Keratinocyte (primary cell): ENCODE measurements around the gene CGB2. TPM values are rescaled to one million over a fixed set of nuclear protein-coding genes. Genes with fewer than 3 reads are reported as not detected.
"Not testable (repeated sequence)": the region's sequence is repeated elsewhere in the genome, so short reads cannot be mapped to it uniquely, and the experiment has no call there.

Experiments
- DNase-seq: peaks from one replicate; pipeline ENCODE4 v3.0.0-alpha.2; 2011; ENCODE audit warnings: low read depth, missing footprints, low spot score
- FAIRE-seq: peaks from 2 replicates; lab custom pipeline; 2011; peaks lifted over from hg19 to GRCh38; lab: Jason Lieb, UNC
- H2AFZ ChIP-seq: 2 replicates; pipeline ENCODE4 v1.6.0; 2012; ENCODE audit warnings: low read length, control low read depth, inconsistent platforms; ENCODE audit not compliant: control insufficient read depth
- H3K27ac ChIP-seq: 2 replicates; pipeline ENCODE4 v1.5.1; 2011; ENCODE audit warnings: low read length; ENCODE audit not compliant: control insufficient read depth, insufficient read depth
- H3K27me3 ChIP-seq: 3 replicates; pipeline ENCODE4 v1.6.0; 2011; ENCODE audit warnings: low read length; ENCODE audit not compliant: control insufficient read depth, insufficient read depth; ENCODE audit errors: extremely low read depth
- H3K36me3 ChIP-seq, 2 experiments: 2 replicates in 1 of 2; 3 replicates in 1 of 2; pipeline ENCODE4 v1.5.1; 2011; ENCODE audit warnings: low read length in 2 of 2, mild to moderate bottlenecking in 1 of 2; ENCODE audit not compliant: control insufficient read depth in 2 of 2, insufficient read depth in 2 of 2; ENCODE audit errors: extremely low read depth in 1 of 2
- H3K4me1 ChIP-seq: 3 replicates; pipeline ENCODE4 v1.5.1; 2011; ENCODE audit warnings: low read length; ENCODE audit not compliant: control insufficient read depth, insufficient read depth; ENCODE audit errors: extremely low read depth
- H3K4me2 ChIP-seq: 3 replicates; pipeline ENCODE4 v1.6.0; 2011; ENCODE audit warnings: low read depth, low read length; ENCODE audit not compliant: control insufficient read depth, insufficient read depth; ENCODE audit errors: extremely low read depth
- H3K4me3 ChIP-seq, 3 experiments: fragments of 200-600 bp in 1 of 3; sonication (generic) in 1 of 3; 2 replicates in 2 of 3; 3 replicates in 1 of 3; pipeline ENCODE4 v1.5.1; 2011 to 2016; ENCODE audit warnings: low read length in 3 of 3, mild to moderate bottlenecking in 3 of 3, control low read depth in 2 of 3, inconsistent platforms in 1 of 3, low read depth in 1 of 3, mixed read lengths in 1 of 3, mixed run types in 1 of 3, moderate library complexity in 1 of 3; ENCODE audit not compliant: control insufficient read depth in 2 of 3, insufficient read depth in 2 of 3; ENCODE audit errors: extremely low read depth in 1 of 3
- H3K79me2 ChIP-seq: 2 replicates; pipeline ENCODE4 v1.6.0; 2012; ENCODE audit warnings: low read length; ENCODE audit not compliant: control insufficient read depth, insufficient read depth
- H3K9ac ChIP-seq: 3 replicates; pipeline ENCODE4 v1.6.0; 2011; ENCODE audit warnings: low read length; ENCODE audit not compliant: control insufficient read depth, insufficient read depth; ENCODE audit errors: extremely low read depth
- H3K9me1 ChIP-seq: 3 replicates; pipeline ENCODE4 v1.6.0; 2011; ENCODE audit warnings: low read length; ENCODE audit not compliant: control insufficient read depth, insufficient read depth; ENCODE audit errors: extremely low read depth
- H3K9me3 ChIP-seq: 2 replicates; pipeline ENCODE4 v1.5.1; 2012; ENCODE audit warnings: low read depth, low read length; ENCODE audit not compliant: control insufficient read depth
- H4K20me1 ChIP-seq: 3 replicates; pipeline ENCODE4 v1.6.0; 2011; ENCODE audit warnings: low read length; ENCODE audit not compliant: control insufficient read depth, insufficient read depth; ENCODE audit errors: extremely low read depth
- dilution Hi-C: fragments of 300-500 bp; cut with MboI; formaldehyde crosslinking; loops from one replicate; pipeline ENCODE4 v1.7.0; 2020; ENCODE audit warnings: low sequenced_read_pairs; ENCODE audit not compliant: extremely low pct_ligation_motif_present
- polyA plus RNA-seq, 5 experiments: library from polyadenylated mRNA; depleted of rRNA in 3 of 5; stranded (reverse) in 3 of 5; stranded (forward) in 1 of 5; unstranded in 1 of 5; fragments of >200 nt; gene quantifications; 1 replicate in 1 of 5; 2 replicates in 3 of 5; 3 replicates in 1 of 5; pipeline versions ENCODE4 v1.2.1 to v1.2.3, GENCODE V29; 2011 to 2012; ENCODE audit warnings: missing spikeins in 2 of 5, low read depth in 1 of 5, low replicate concordance in 1 of 5

CGB2 gene
- polyA plus RNA-seq, 1 donor (not counting 4 experiments of a cell fraction or from before 2014, with no cell fraction given), result not detected

- H2AFZ ChIP-seq, H4K20me1 ChIP-seq, H3K9me1 ChIP-seq, H3K4me1 ChIP-seq, H3K9ac ChIP-seq, DNase-seq, H3K27ac ChIP-seq, H3K36me3 ChIP-seq, H3K4me2 ChIP-seq, H3K4me3 ChIP-seq, H3K9me3 ChIP-seq, dilution Hi-C loops, H3K79me2 ChIP-seq, FAIRE-seq: not testable (repeated sequence)
- H3K27me3 ChIP-seq, result peaks cover 10% of the 10 kb centered on the region
Observed at GRCh38 chr19:49025088-49025487, 6.6 kb upstream of the CGB2 start.

GRCh38 chr19:49025599-49025998 is 6.1 kb upstream of the CGB2 start:
- FAIRE-seq, H3K27me3 ChIP-seq, H3K36me3 ChIP-seq, H2AFZ ChIP-seq, H3K9ac ChIP-seq, H3K9me1 ChIP-seq, H3K79me2 ChIP-seq, H3K4me3 ChIP-seq, DNase-seq, H4K20me1 ChIP-seq, H3K4me1 ChIP-seq, H3K9me3 ChIP-seq, dilution Hi-C loops, H3K4me2 ChIP-seq, H3K27ac ChIP-seq: not testable (repeated sequence)

GRCh38 chr19:49028686-49029085 is 3.0 kb upstream of the CGB2 start:
- H3K27ac ChIP-seq, H3K9ac ChIP-seq, H3K36me3 ChIP-seq, dilution Hi-C loops, DNase-seq, H3K27me3 ChIP-seq, H3K9me1 ChIP-seq, H3K9me3 ChIP-seq, FAIRE-seq, H3K4me3 ChIP-seq, H3K79me2 ChIP-seq, H2AFZ ChIP-seq, H3K4me1 ChIP-seq, H4K20me1 ChIP-seq, H3K4me2 ChIP-seq: not testable (repeated sequence)

- dilution Hi-C loops, H3K4me2 ChIP-seq: not testable (repeated sequence)
Observed at GRCh38 chr19:49029749-49030148, 1.9 kb upstream of the CGB2 start.

GRCh38 chr19:49030323-49030722 is 1.4 kb upstream of the CGB2 start:
- dilution Hi-C loops, H3K27ac ChIP-seq: not testable (repeated sequence)

More at GRCh38 chr19:49029749-49030148, 1.9 kb upstream of the CGB2 start:
- FAIRE-seq, H3K9me1 ChIP-seq, H3K79me2 ChIP-seq, H4K20me1 ChIP-seq, H3K36me3 ChIP-seq, H3K27ac ChIP-seq, H3K27me3 ChIP-seq, H3K9ac ChIP-seq, H3K9me3 ChIP-seq, H3K4me3 ChIP-seq, DNase-seq, H3K4me1 ChIP-seq, H2AFZ ChIP-seq: not testable (repeated sequence)

More at GRCh38 chr19:49030323-49030722, 1.4 kb upstream of the CGB2 start:
- H3K4me1 ChIP-seq, H3K79me2 ChIP-seq, H3K36me3 ChIP-seq, FAIRE-seq, DNase-seq, H3K9ac ChIP-seq, H3K4me3 ChIP-seq, H3K4me2 ChIP-seq, H3K9me1 ChIP-seq, H4K20me1 ChIP-seq, H3K27me3 ChIP-seq, H3K9me3 ChIP-seq, H2AFZ ChIP-seq: not testable (repeated sequence)
